ENCODE data around the gene EP400.

The EP400 gene

GRCh38 chr12:131922772-131923171 is 27.0 kb upstream of the EP400 start:
- DNase-seq (ENCODE audit: insufficient read length, low spot score) (no peak), FAIRE-seq (no peak)

GRCh38 chr12:131923260-131923659 is 26.5 kb upstream of the EP400 start:
- DNase-seq (ENCODE audit: insufficient read length, low spot score): no peak
- no peak for FAIRE-seq

- FAIRE-seq: no peak
- DNase-seq (ENCODE audit: insufficient read length, low spot score): no peak
Measured at GRCh38 chr12:131927110-131928079, 22.3 kb upstream of the EP400 start.

- no peak for FAIRE-seq
- no peak for DNase-seq (ENCODE audit: insufficient read length, low spot score)
Measured at GRCh38 chr12:131928080-131928710, 21.5 kb upstream of the EP400 start.

- DNase-seq (ENCODE audit: insufficient read length, low spot score) (peak; percentile 95), FAIRE-seq (no peak)
Measured at GRCh38 chr12:131928711-131929580, 20.8 kb upstream of the EP400 start, which contains the start of gene PUS1. Gene PUS1 (plus strand): TSS chr12:131929276. CDS start chr12:131929723, 447 bp downstream.

- DNase-seq (ENCODE audit: insufficient read length, low spot score) (no peak), FAIRE-seq (no peak)
Measured at GRCh38 chr12:131929581-131930456, 19.9 kb upstream of the EP400 start.

- FAIRE-seq: no peak
- DNase-seq (ENCODE audit: insufficient read length, low spot score): no peak
Measured at GRCh38 chr12:131930510-131930909, 19.2 kb upstream of the EP400 start.

GRCh38 chr12:131933387-131933786 is 16.4 kb upstream of the EP400 start:
- no peak for FAIRE-seq
- no peak for DNase-seq (ENCODE audit: insufficient read length, low spot score)

- DNase-seq (ENCODE audit: insufficient read length, low spot score) (no peak), FAIRE-seq (no peak)
Measured at GRCh38 chr12:131934535-131934934, 15.2 kb upstream of the EP400 start.

- DNase-seq (ENCODE audit: insufficient read length, low spot score): no peak
- no peak for FAIRE-seq
Measured at GRCh38 chr12:131938082-131938481, 11.7 kb upstream of the EP400 start.

- FAIRE-seq (no peak), DNase-seq (ENCODE audit: insufficient read length, low spot score) (no peak)
Measured at GRCh38 chr12:131939007-131939406, 10.7 kb upstream of the EP400 start.

GRCh38 chr12:131940141-131940547 is 9.6 kb upstream of the EP400 start:
- no peak for DNase-seq (ENCODE audit: insufficient read length, low spot score)
- FAIRE-seq: no peak

- DNase-seq (ENCODE audit: insufficient read length, low spot score) (no peak), FAIRE-seq (no peak)
Measured at GRCh38 chr12:131941116-131941986, 8.4 kb upstream of the EP400 start.

- no peak for DNase-seq (ENCODE audit: insufficient read length, low spot score)
- peak; percentile 16 for FAIRE-seq
Measured at GRCh38 chr12:131941987-131942341, 7.8 kb upstream of the EP400 start.

- DNase-seq (ENCODE audit: insufficient read length, low spot score) (no peak), FAIRE-seq (no peak)
Measured at GRCh38 chr12:131942671-131943070, 7.1 kb upstream of the EP400 start.

GRCh38 chr12:131943389-131943788 is 6.4 kb upstream of the EP400 start:
- FAIRE-seq: no peak
- no peak for DNase-seq (ENCODE audit: insufficient read length, low spot score)

GRCh38 chr12:131943876-131944275 is 5.9 kb upstream of the EP400 start:
- no peak for FAIRE-seq
- no peak for DNase-seq (ENCODE audit: insufficient read length, low spot score)

GRCh38 chr12:131944601-131945251 is 5.0 kb upstream of the EP400 start:
- no peak for FAIRE-seq
- DNase-seq (ENCODE audit: insufficient read length, low spot score): no peak

GRCh38 chr12:131946757-131947156 is 3.0 kb upstream of the EP400 start:
- FAIRE-seq: no peak

More at GRCh38 chr12:131946757-131947156, 3.0 kb upstream of the EP400 start:
- DNase-seq (ENCODE audit: insufficient read length, low spot score): no peak

Data from HTR-8/SVneo (cell line).